Measurements from ENCODE around the gene UST.

- TF ChIP-seq, protein P1, sequence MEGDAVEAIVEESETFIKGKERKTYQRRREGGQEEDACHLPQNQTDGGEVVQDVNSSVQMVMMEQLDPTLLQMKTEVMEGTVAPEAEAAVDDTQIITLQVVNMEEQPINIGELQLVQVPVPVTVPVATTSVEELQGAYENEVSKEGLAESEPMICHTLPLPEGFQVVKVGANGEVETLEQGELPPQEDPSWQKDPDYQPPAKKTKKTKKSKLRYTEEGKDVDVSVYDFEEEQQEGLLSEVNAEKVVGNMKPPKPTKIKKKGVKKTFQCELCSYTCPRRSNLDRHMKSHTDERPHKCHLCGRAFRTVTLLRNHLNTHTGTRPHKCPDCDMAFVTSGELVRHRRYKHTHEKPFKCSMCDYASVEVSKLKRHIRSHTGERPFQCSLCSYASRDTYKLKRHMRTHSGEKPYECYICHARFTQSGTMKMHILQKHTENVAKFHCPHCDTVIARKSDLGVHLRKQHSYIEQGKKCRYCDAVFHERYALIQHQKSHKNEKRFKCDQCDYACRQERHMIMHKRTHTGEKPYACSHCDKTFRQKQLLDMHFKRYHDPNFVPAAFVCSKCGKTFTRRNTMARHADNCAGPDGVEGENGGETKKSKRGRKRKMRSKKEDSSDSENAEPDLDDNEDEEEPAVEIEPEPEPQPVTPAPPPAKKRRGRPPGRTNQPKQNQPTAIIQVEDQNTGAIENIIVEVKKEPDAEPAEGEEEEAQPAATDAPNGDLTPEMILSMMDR (IDR thresholded peaks at IDR 0.05; ENCODE audit: low read depth, low read length, poor library complexity, severe bottlenecking): no peak
- TF ChIP-seq EZH2phosphoT487 (IDR thresholded peaks at IDR 0.05; ENCODE audit: borderline replicate concordance, low read length): no peak
Observed at GRCh38 chr6:148924226-148925012, 177.6 kb downstream of the UST start.
